H1 (cell line): ENCODE results near the gene CACNG4. TPM values are rescaled to one million over a fixed set of nuclear protein-coding genes. Genes with fewer than 3 reads are reported as not detected.

Source experiments
- CTCF ChIA-PET: fragments of 300-600 bp; sonication (Branson Sonifier 250); formaldehyde crosslinking; loops from one replicate; lab custom pipeline; 2021; ENCODE audit not compliant: partially characterized antibody; lab: Charles Lee
- POLR2A ChIA-PET: fragments of 300-600 bp; sonication (Branson Sonifier 250); formaldehyde crosslinking; loops from one replicate; lab custom pipeline; 2021; ENCODE audit warnings: inconsistent platforms; ENCODE audit not compliant: partially characterized antibody; lab: Charles Lee
- DNase-seq, 2 experiments: peaks; one replicate each; pipeline versions ENCODE4 v3.0.0 to v3.0.0-alpha.2; 2010 to 2022; ENCODE audit warnings: low spot score in 2 of 2, low read depth in 1 of 2, mixed read lengths in 1 of 2
- FAIRE-seq: peaks from 2 replicates; lab custom pipeline; 2011; peaks lifted over from hg19 to GRCh38; lab: Jason Lieb, UNC
- H2AFZ ChIP-seq: 2 replicates; pipeline ENCODE4 v1.8.1; 2012; ENCODE audit warnings: low read length, inconsistent platforms
- H2AK5ac ChIP-seq: 2 replicates; pipeline ENCODE4 v1.6.1; 2013; ENCODE audit warnings: low read depth, low read length
- H2BK120ac ChIP-seq: replicated peaks from 2 replicates; pipeline ENCODE3; 2013; ENCODE audit warnings: low read depth, low read length, inconsistent platforms
- H2BK12ac ChIP-seq: 2 replicates; pipeline ENCODE4 v1.6.1; 2013; ENCODE audit warnings: low read depth, low read length
- H2BK15ac ChIP-seq: 2 replicates; pipeline ENCODE4 v1.6.1; 2013; ENCODE audit warnings: low read length
- H2BK20ac ChIP-seq: 2 replicates; pipeline ENCODE4 v1.6.1; 2013; ENCODE audit warnings: low read length
- H2BK5ac ChIP-seq: 2 replicates; pipeline ENCODE4 v1.6.1; 2013; ENCODE audit warnings: low read depth, low read length
- H3K14ac ChIP-seq: 2 replicates; pipeline ENCODE4 v1.6.1; 2013; ENCODE audit warnings: inconsistent platforms; ENCODE audit not compliant: insufficient read length
- H3K18ac ChIP-seq: 2 replicates; pipeline ENCODE4 v1.6.1; 2013; ENCODE audit warnings: low read length; ENCODE audit errors: extremely low read depth
- H3K23ac ChIP-seq: 2 replicates; pipeline ENCODE4 v1.6.1; 2013; ENCODE audit warnings: inconsistent platforms; ENCODE audit not compliant: insufficient read length
- H3K23me2 ChIP-seq: 2 replicates; pipeline ENCODE4 v1.6.1; 2013; ENCODE audit warnings: low read depth, low read length
- H3K27ac ChIP-seq: 2 replicates; pipeline ENCODE4 v1.6.1; 2011; ENCODE audit warnings: low read depth, low read length, inconsistent platforms
- H3K27me3 ChIP-seq, 4 experiments: replicated peaks in 1 of 4; 1 replicate in 1 of 4; 2 replicates in 3 of 4; pipeline versions ENCODE4 v1.6.1 to v1.8.1; 2011 to 2013; ENCODE audit warnings: low read length in 3 of 4, mild to moderate bottlenecking in 3 of 4, inconsistent platforms in 2 of 4, mixed read lengths in 2 of 4, moderate library complexity in 1 of 4; ENCODE audit not compliant: control insufficient read depth in 3 of 4, insufficient read depth in 3 of 4; ENCODE audit errors: extremely low read depth in 1 of 4
- H3K36me3 ChIP-seq, 4 experiments: 2 replicates each; pipeline versions ENCODE4 v1.6.1 to v1.8.1; 2011 to 2013; ENCODE audit warnings: mild to moderate bottlenecking in 4 of 4, low read length in 3 of 4, moderate library complexity in 2 of 4, control low read depth in 1 of 4, inconsistent platforms in 1 of 4; ENCODE audit not compliant: insufficient read depth in 4 of 4, control insufficient read depth in 2 of 4
- H3K4ac ChIP-seq: replicated peaks from 2 replicates; pipeline ENCODE3; 2013; ENCODE audit warnings: low read length, low read depth, mixed read lengths, inconsistent platforms; ENCODE audit not compliant: insufficient read length
- H3K4me1 ChIP-seq, 4 experiments: replicated peaks in 1 of 4; 1 replicate in 1 of 4; 2 replicates in 3 of 4; pipeline versions ENCODE4 v1.6.1 to v1.8.1; 2011 to 2013; ENCODE audit warnings: low read length in 3 of 4, inconsistent platforms in 2 of 4, mixed read lengths in 1 of 4; ENCODE audit not compliant: insufficient read depth in 4 of 4, control insufficient read depth in 3 of 4
- H3K4me2 ChIP-seq, 2 experiments: 2 replicates each; pipeline versions ENCODE4 v1.6.1 to v1.8.1; 2011 to 2013; ENCODE audit warnings: low read depth in 2 of 2, low read length in 2 of 2, control low read depth in 1 of 2, inconsistent platforms in 1 of 2, mild to moderate bottlenecking in 1 of 2; ENCODE audit not compliant: insufficient read depth in 1 of 2
- H3K4me3 ChIP-seq, 4 experiments: fragments of 200-600, 300-600 bp in 1 of 4; sonication (generic), shearing (Covaris generic), sonication (Bioruptor Twin) in 1 of 4; 2 replicates each; pipeline versions ENCODE4 v1.5.1 to v1.8.1; 2011 to 2016; ENCODE audit warnings: low read length in 4 of 4, low read depth in 3 of 4, control low read depth in 2 of 4, inconsistent platforms in 2 of 4, mild to moderate bottlenecking in 2 of 4, mixed read lengths in 1 of 4, moderate library complexity in 1 of 4; ENCODE audit not compliant: insufficient read depth in 2 of 4; ENCODE audit errors: extremely low read depth in 1 of 4
- H3K56ac ChIP-seq: replicated peaks from 2 replicates; pipeline ENCODE3; 2013; ENCODE audit warnings: low read depth, mild to moderate bottlenecking, mixed read lengths, low read length, inconsistent platforms; ENCODE audit not compliant: insufficient read length
- H3K79me1 ChIP-seq: 2 replicates; pipeline ENCODE4 v1.6.1; 2013; ENCODE audit warnings: low read depth, low read length, control low read depth
- H3K79me2 ChIP-seq, 2 experiments: 2 replicates each; pipeline versions ENCODE4 v1.6.1 to v1.8.1; 2012 to 2013; ENCODE audit warnings: low read length in 2 of 2, mild to moderate bottlenecking in 2 of 2, inconsistent platforms in 1 of 2; ENCODE audit not compliant: insufficient read depth in 2 of 2, control insufficient read depth in 1 of 2
- H3K9ac ChIP-seq, 4 experiments: replicated peaks in 1 of 4; 1 replicate in 1 of 4; 2 replicates in 3 of 4; pipeline versions ENCODE4 v1.6.1 to v1.8.1; 2011 to 2013; ENCODE audit warnings: low read depth in 3 of 4, low read length in 3 of 4, control low read depth in 2 of 4, mild to moderate bottlenecking in 2 of 4, moderate library complexity in 2 of 4, inconsistent platforms in 1 of 4; ENCODE audit errors: extremely low read depth in 1 of 4
- H3K9me3 ChIP-seq, 2 experiments: 2 replicates each; pipeline versions ENCODE4 v1.6.1 to v1.8.1; 2012 to 2013; ENCODE audit warnings: mild to moderate bottlenecking in 2 of 2, moderate library complexity in 2 of 2, control low read depth in 1 of 2, inconsistent platforms in 1 of 2, low read depth in 1 of 2, low read length in 1 of 2, mixed read lengths in 1 of 2; ENCODE audit not compliant: insufficient read depth in 2 of 2
- H4K20me1 ChIP-seq, 2 experiments: replicated peaks in 1 of 2; 2 replicates each; pipeline versions ENCODE3 to v1.8.1; 2011 to 2013; ENCODE audit warnings: inconsistent platforms in 2 of 2, low read length in 2 of 2, mild to moderate bottlenecking in 1 of 2; ENCODE audit not compliant: insufficient read depth in 2 of 2, control insufficient read depth in 1 of 2
- H4K5ac ChIP-seq: 2 replicates; pipeline ENCODE4 v1.6.1; 2013; ENCODE audit warnings: low read length, low read depth, mixed read lengths, inconsistent platforms; ENCODE audit not compliant: insufficient read length
- H4K8ac ChIP-seq: 2 replicates; pipeline ENCODE4 v1.8.0; 2013; ENCODE audit warnings: mild to moderate bottlenecking, moderate library complexity, low read length, inconsistent platforms; ENCODE audit not compliant: insufficient read depth; ENCODE audit errors: extremely low read depth
- H4K91ac ChIP-seq: replicated peaks from 2 replicates; pipeline ENCODE3; 2013; ENCODE audit warnings: low read length, mixed read lengths, inconsistent platforms; ENCODE audit not compliant: insufficient read length
- FOSL1 ChIP-seq: IDR thresholded peaks from 2 replicates; pipeline ENCODE4 v1.6.1; 2011; ENCODE audit warnings: mild to moderate bottlenecking, low read depth, low read length, moderate library complexity; ENCODE audit not compliant: insufficient read depth
- SRF ChIP-seq: IDR thresholded peaks from 2 replicates; pipeline ENCODE4 v1.6.1; 2011; ENCODE audit warnings: mild to moderate bottlenecking, low read depth, low read length, moderate library complexity
- WGBS, 2 experiments: shearing (Covaris generic) in 1 of 2; methylation state at CpG; one replicate each; pipeline versions ENCODE4 v1.1.6 to v1.1.7; 2013 to 2015; ENCODE audit warnings: low lambda C conversion rate in 2 of 2, mixed read lengths in 2 of 2, inconsistent platforms in 1 of 2, low coverage in 1 of 2, missing lambda C conversion rate in 1 of 2; ENCODE audit not compliant: insufficient replicate concordance in 2 of 2, insufficient coverage in 1 of 2, insufficient read length in 1 of 2; ENCODE audit errors: extremely low coverage in 1 of 2, missing lambda C conversion rate in 1 of 2; 5-methylcytosine and 5-hydroxymethylcytosine counted together
- polyA plus RNA-seq, 7 experiments: library from polyadenylated mRNA; depleted of rRNA in 3 of 7; stranded (reverse) in 5 of 7; unstranded in 2 of 7; fragments of >200 nt in 5 of 7; fragments of 200-250 nt in 2 of 7; gene quantifications; 1 replicate in 5 of 7; 2 replicates in 1 of 7; 4 replicates in 1 of 7; pipeline versions ENCODE4 v1.2.1 to v1.2.3, GENCODE V29; 2011 to 2013; ENCODE audit warnings: missing spikeins in 2 of 7, mixed read lengths in 2 of 7
- total RNA-seq: library from RNA; stranded (reverse); fragmentation: NEBNext Ultra II Directional; extraction: Animal tissue kit (Norgen Biotek cat#: 25700); gene quantifications from 2 replicates; pipeline ENCODE4 v1.2.1, GENCODE V29; 2021

Gene CACNG4
- total and polyA plus RNA-seq, 2 of the 8 experiments (the other 6 are each of a cell fraction or from before 2014, with no cell fraction given) = 3.6 to 5.6 TPM

DNA sequence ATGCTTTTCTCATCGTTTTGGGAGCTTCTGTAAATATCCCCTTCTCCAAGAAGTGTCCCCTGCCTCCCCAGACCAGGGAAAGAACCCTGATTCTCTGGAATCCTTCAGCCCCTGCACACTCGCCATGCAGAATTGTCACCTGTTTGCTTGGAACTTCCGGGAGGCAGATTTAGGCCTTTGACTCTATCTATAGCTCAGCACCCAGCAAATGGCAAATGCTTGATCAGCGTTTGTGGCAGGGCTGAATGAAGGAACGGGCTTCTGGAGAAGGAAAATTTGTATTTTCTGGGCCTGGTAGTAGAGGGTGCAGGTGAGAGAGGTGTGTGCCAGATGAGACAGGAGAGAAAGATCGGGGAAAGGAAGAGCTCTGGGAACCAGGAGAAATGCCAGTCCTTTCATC lies 18.3 kb upstream of the CACNG4 start:
- Histone ChIP-seq H2BK15ac (no peak overlapping the region), H4K20me1 (no peaks in the 10 kb centered on the region), H3K4me2 (no peak overlapping the region), H3K14ac (no peak overlapping the region), H3K9me3 (no peaks in the 10 kb centered on the region), H2BK120ac (no peak overlapping the region)
- POLR2A ChIA-PET = no interaction called here
- no peak for TF ChIP-seq SRF
- no peak for TF ChIP-seq FOSL1
- TF ChIP-seq, all 59 proteins: peak for 0
- H2BK12ac ChIP-seq = peak overlapping the region; percentile 43; the same call in 1 of the 2 replicates
- H3K9ac ChIP-seq = no peak overlapping the region
- no peak overlapping the region for H4K5ac ChIP-seq
- H4K91ac ChIP-seq = no peak overlapping the region
- no peak overlapping the region for H2BK5ac ChIP-seq
- no peak overlapping the region for H3K4ac ChIP-seq
- 80% methylated on average over 6 of the region's 6 CpGs; no CpG with 5 or more reads in 1 of the 2 experiments for WGBS, 2 experiments
- H3K4me3 ChIP-seq = no peak overlapping the region
- no peak overlapping the region for H2BK20ac ChIP-seq
- no peaks in the 10 kb centered on the region for H3K79me1 ChIP-seq
- no peak overlapping the region for H3K23ac ChIP-seq
- peaks cover 1 to 13% (median 7%) of the 10 kb centered on the region in 4 experiments for H3K4me1 ChIP-seq
- H2AK5ac ChIP-seq = no peak overlapping the region
- no peaks in the 10 kb centered on the region for H3K79me2 ChIP-seq
- DNase-seq = no peak
- CTCF ChIA-PET = interaction anchor here (1.1 to 2.1 kb wide), 4 partner anchors 27 to 74 kb away, joined by 3 to 7 read pairs (median 3); no protein-coding TSS in a partner anchor
- 0 out of 7 replicates have a peak, but pooled peaks cover 0 to 3% (median 0%) of the 10 kb centered on the region in 4 experiments for H3K27me3 ChIP-seq
- H3K18ac ChIP-seq = no peak overlapping the region
- H2AFZ ChIP-seq = no peak overlapping the region
- H3K56ac ChIP-seq = no peak overlapping the region
- FAIRE-seq = no peak
- no peak overlapping the region for H4K8ac ChIP-seq
- no peak overlapping the region for H3K27ac ChIP-seq
- H3K36me3 ChIP-seq = no peaks in the 10 kb centered on the region
- no peaks in the 10 kb centered on the region for H3K23me2 ChIP-seq
